DMS53 (cell line): Measurements from ENCODE around the gene FBXO41.
"Not testable (repeated sequence)": the region's sequence is repeated elsewhere in the genome, so short reads cannot be mapped to it uniquely, and the experiment has no call there.

ENCODE experiments used
- DNase-seq: peaks from one replicate; lab custom pipeline; 2025; lab: John Stamatoyannopoulos, UW

FBXO41 gene

DNA sequence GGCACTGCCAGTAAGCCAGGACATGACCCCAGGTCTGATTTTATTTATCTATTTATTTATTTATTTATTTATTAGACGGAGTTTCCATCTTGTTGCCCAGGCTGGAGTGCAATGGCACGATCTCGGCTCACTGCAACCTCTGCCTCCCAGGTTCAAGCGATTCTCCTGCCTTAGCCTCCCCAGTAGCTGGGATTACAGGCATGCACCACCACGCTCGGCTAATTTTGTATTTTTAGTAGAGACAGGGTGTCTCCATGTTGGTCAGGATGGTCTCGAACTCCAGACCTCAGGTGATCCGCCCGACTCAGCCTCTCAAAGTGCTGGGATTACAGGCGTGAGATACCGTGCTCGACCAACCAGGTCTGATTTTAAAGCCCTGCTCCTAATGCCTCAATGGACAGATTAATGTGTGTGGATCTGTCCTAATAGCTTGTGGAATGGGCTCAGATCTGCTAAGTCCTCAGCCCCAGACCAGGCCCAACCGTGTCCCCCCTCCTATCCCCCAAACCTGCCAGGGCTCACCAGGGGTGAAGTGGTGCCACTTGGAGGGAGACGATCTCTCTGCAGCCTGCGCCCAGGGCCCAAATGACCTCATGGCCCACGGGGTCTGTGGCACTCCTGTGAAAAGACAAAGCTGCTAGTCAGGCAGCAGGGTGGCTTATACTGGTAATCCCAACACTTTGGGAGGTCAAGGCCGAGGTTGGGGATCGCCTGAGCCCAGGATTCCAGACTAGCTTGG is 21.4 kb downstream of the FBXO41 start:
- DNase-seq = not testable (repeated sequence)

GRCh38 chr2:73262108-73262651 is 22.1 kb downstream of the FBXO41 start:
- DNase-seq = no peak

GRCh38 chr2:73260338-73260984 is 23.8 kb downstream of the FBXO41 start:
- peak; percentile 56 for DNase-seq

DNA sequence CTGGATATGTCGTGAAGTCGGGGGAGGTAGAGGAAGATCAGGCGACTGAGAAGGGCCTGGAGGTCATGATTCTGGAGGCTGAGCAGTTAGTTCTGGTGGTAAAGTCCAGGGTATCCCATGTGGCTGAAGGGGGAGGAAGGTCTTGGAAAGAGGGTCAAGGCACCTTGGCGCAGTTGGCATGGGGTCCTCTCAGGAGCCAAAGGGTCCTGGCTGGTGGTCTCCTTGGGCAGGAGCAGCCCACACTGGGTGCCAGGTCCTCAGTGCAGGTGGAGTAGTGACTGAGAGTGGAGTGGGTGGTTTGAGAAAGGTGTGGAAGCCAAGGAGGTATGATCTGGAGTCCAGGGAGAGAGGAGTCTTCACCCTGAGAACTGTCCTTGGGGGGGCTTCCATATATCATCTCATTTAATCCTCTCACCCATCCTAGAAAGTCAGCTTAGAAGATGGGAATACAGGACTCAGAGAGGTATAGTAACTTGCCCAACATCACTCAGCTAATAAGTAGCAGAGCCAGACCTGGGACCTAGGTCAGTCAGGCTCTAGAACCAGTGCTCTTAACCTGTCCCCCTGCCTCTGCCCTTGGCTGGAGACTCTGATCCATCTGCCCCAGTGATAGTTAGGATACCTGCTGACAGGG is 24.5 kb downstream of the FBXO41 start:
- no peak for DNase-seq

DNA sequence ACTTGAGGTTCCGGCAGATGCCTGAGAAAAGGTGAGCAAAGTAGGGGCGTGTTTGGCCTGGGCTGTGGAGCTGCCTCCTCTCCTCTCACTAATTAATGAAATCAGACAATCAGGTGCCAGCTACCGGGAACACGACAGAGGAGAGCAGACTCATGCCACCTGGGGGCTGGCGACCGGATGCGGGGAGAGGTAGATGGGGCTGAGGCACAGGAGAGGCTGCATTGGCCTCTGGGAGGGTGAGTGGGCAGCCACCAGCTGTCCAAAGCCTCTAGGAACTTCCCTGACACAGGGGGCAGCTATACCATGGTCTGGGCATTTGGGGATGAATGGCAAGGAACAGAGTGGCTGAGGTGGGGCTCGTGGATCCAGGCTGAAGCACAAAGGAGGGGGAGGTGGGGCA is 25.0 kb downstream of the FBXO41 start:
- DNase-seq = no peak

DNA sequence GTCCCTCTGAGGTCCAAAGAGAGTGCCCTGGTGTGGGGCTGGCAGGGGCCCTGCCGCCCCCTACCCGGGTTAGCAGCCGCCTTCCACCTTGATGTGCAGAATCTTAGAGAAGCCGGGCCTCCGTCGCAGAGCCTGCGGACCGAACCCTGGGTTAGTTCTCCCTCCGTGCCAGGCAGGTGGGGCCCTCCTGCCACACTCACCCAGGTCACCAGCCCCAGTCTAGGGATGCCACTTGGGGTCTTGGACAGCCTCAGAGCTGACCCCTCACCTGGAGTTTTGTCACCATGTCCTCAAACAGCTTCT is 25.4 kb downstream of the FBXO41 start:
- DNase-seq = no peak

DNA sequence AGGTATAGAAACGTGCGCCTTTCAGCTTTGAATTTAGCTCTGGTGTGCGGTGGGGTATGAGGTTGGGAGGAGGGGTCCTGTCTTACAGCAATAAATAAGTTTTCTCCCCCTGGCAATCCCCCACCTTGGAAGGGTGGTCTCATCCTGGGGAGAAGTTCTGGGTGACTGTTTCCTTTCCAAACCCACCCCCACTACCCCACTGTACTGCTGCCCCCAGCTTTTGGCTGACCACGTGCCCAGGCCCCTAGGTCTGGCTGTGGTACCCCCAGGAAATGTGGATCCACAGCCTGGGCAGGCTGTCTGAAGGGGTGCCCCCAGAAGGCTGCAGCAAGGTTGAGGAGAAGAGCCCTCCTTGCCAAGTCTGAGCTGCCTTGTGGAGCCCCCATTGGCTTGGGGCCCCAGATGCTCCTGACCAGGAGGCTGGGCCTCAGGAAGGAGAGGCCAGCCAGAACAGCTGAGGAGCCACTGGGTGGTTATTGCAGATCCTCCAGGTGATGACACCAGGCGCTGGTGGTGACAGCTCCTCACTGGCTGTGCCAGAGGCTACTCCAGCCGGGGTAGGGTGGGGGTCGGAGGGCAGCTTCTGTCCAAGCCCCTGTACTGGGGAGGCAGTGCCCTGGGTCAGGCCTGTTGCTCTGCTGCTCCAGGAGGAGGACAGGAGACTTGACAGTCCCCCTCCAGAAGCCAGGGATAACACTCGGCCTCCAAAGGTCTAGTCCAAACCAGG is 25.9 kb downstream of the FBXO41 start:
- DNase-seq = no peak

- no peak for DNase-seq
Observed at GRCh38 chr2:73257425-73258125, 26.7 kb downstream of the FBXO41 start.

DNA sequence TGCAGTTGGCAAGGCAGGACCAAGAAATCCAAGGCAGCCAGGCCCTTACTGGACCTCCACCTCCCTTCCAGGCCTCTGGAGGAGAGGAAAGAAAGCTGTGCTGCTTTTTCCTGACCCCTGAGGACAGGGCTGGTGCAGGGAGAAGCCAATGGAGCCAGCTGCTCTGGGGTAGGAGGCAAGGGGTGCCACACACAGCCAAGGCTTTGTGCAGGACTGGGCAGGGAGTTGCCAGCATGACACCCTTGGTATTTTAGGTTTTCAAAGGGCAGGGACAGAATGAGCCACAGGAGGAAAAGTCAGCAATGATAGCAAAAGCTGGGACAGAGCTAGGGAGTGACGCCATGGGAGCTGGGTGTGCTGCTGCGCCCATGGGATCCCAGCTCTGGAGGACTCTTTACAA is 27.3 kb downstream of the FBXO41 start:
- no peak for DNase-seq

DNA sequence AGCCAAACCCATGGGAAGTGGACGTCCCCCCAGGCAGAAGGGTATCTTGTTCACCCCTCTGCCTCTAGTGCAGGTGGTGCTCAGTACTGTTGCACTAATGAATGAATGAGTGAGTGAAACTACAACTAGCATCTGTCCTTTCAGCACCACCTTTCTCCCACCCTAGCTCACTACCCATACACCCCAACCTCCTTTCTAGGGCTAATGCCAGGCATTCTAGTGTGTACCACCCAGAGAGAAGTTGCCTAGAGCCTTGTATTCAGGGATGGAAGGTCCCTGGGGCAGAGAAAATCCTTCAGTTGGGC is 27.7 kb downstream of the FBXO41 start:
- no peak for DNase-seq

- DNase-seq = peak; percentile 13
Observed at GRCh38 chr2:73255907-73256617, 28.2 kb downstream of the FBXO41 start.

DNA sequence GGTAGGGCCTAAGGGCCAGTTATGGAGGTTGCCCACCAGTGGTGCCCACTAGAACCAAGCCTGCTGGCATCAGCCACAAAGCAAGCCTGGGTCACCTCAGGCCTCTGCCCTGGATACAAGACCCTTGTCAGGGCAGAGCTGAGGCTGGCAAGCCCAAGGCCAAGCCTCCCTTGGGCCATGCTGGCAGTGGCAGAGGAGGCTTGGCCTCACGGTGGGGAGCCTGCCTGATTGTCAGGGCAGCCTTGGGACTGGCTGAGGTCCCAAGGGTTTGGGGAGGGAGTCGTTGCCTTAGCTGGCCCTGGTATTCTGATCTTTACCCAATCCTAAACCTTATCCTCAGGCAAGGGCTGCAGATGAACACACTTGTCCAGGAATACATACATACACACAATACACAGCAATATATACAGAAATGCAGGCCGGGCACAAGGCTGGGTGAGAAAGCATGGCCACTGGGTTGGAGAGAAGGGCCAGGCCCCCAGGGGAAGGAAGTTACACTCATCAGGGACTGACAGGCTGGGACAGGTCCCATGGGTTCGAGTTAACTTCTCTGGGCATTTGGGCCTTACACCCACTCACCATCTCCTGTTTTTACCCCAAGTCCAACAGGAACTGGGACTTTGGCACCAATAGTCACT is 29.2 kb downstream of the FBXO41 start:
- no peak for DNase-seq

DNA sequence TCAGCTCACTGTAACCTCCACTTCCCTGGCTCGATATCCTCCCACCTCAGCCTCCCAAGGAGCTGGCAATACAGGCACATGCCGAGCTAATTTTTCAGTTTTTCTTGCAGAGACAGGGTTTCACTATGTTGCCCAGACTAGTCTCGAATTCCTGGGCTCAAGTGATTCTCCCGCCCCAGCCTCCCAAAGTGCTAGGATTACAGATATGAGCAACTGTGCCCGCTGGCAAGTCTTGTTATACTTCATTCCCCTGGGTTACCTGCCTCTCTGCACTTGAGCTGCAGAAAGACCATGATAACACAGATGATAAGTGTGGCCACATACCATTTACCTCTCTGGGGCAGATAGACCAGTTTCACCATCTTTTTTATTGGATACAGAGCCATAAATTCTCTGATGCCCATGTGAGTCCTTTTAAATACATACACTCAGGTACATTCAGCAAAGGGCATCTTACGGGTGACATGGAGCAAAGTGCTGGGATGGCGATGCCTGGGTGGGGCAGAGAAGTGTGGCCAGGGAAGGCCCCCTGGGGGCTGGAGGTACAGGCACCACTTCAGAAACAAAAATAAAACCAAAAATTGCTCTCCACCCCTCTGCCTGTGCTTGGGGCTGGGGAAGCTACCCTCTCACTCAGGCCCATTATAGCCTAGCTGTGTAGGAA is 29.8 kb downstream of the FBXO41 start:
- no peak for DNase-seq

DNA sequence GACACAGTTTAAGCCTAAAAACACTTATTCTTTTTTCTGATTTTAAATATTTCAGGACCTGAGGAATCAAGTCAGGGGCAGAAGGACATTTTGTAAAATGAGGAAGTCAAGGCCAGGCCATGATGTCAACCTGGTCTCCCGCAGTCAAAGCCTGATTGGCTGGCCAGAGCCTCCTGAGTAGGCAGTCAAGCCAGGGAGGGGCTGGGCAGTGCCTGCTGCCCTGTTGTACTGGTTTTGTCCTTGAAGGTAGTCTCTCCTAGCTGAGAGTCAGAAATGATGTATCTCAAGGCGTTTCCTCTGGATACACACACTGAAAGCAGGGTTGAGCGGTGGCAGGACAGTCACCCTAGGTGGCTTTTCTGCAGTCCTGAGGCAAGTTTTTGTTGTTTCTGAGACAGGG is 30.4 kb downstream of the FBXO41 start:
- peak; percentile 28 for DNase-seq

DNA sequence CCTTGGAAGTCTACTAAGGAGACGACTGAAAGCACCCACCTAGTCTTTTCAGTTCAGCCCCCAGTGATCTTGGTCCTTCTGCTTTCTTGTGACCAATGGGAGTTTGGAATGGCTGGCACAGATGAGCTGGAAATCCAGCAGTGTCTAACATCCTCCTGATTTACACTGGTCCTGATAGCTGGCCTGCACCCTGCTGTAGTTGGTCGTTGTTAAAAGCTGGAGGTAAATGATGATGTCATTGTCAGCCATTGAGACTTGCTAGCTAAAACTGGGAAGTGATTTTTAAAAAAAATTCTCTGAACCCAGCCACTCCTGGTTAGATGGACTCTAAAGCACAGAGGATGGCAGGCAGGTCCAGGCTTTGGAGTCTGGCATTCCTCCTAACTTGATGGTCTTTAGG is 30.9 kb downstream of the FBXO41 start:
- DNase-seq = peak; percentile 43

DNA sequence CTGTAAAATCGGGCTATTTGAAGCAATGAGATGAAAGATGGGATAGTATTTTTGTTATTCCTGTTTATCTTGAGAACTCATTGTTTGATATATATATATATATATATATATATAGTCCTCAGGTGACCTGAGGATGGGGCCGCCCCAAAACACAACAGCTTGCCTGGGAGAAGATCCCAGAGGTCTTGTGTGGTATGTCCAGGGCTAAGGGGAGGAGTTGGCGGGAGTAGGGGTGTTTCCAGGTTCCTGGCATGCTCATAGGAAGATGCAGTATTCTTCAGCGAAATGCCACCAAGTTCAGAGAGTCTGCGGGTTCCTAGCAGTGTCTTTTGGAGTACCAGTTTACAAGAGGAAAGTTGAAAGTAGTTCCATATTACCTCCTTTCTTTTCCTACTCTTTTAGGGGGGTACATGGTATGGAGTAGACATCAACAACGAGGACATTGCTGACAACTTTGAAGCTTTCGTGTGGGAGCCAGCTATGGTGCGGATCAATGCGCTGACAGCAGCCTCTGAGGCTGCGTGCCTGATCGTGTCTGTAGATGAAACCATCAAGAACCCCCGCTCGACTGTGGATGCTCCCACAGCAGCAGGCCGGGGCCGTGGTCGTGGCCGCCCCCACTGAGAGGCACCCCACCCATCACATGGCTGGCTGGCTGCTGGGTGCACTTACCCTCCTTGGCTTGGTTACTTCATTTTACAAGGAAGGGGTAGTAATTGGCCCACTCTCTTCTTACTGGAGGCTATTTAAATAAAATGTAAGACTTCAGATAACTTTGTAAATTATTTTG is 31.8 kb downstream of the FBXO41 start:
- no peak for DNase-seq

- peak; percentile 20 for DNase-seq
Observed at GRCh38 chr2:73250872-73251846, 33.1 kb downstream of the FBXO41 start.

GRCh38 chr2:73249636-73250035 is 34.6 kb downstream of the FBXO41 start:
- no peak for DNase-seq
